ENCODE results near the gene AGBL5. TPM values are rescaled to one million over a fixed set of nuclear protein-coding genes. Genes with fewer than 3 reads are reported as not detected.

AGBL5 gene
- total and polyA plus RNA-seq, 2 of the 13 experiments (the other 11 are each of a cell fraction or from before 2014, with no cell fraction given), result 55.9 to 73.3 TPM

GRCh38 chr2:27085673-27086089, 34.2 kb downstream of the AGBL5 start (continued):
- TF ChIP-seq GABPA (IDR thresholded peaks at IDR 0.05; ENCODE audit: low read depth, low read length), result no peak
- no peak for TF ChIP-seq GABPA (CRISPR knock-in tag; IDR thresholded peaks at IDR 0.05; ENCODE audit: low read depth)
- no peak for TF ChIP-seq ZNF225 (CRISPR knock-in tag; IDR thresholded peaks at IDR 0.05)
- TF ChIP-seq ZNF646 (CRISPR knock-in tag; IDR thresholded peaks at IDR 0.05), result no peak
- TF ChIP-seq THRA (CRISPR knock-in tag; IDR thresholded peaks at IDR 0.05; ENCODE audit: borderline replicate concordance), result no peak
- TF ChIP-seq POLR2AphosphoS5 (IDR thresholded peaks at IDR 0.05; ENCODE audit: low read depth, low read length), result no peak
- TF ChIP-seq, protein P1, sequence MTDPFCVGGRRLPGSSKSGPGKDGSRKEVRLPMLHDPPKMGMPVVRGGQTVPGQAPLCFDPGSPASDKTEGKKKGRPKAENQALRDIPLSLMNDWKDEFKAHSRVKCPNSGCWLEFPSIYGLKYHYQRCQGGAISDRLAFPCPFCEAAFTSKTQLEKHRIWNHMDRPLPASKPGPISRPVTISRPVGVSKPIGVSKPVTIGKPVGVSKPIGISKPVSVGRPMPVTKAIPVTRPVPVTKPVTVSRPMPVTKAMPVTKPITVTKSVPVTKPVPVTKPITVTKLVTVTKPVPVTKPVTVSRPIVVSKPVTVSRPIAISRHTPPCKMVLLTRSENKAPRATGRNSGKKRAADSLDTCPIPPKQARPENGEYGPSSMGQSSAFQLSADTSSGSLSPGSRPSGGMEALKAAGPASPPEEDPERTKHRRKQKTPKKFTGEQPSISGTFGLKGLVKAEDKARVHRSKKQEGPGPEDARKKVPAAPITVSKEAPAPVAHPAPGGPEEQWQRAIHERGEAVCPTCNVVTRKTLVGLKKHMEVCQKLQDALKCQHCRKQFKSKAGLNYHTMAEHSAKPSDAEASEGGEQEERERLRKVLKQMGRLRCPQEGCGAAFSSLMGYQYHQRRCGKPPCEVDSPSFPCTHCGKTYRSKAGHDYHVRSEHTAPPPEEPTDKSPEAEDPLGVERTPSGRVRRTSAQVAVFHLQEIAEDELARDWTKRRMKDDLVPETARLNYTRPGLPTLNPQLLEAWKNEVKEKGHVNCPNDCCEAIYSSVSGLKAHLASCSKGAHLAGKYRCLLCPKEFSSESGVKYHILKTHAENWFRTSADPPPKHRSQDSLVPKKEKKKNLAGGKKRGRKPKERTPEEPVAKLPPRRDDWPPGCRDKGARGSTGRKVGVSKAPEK (CRISPR knock-in tag; IDR thresholded peaks at IDR 0.05; ENCODE audit: borderline replicate concordance), result no peak
- no peak for TF ChIP-seq ZNF414 (CRISPR knock-in tag; IDR thresholded peaks at IDR 0.05)
- no peak for TF ChIP-seq TP53 (CRISPR knock-in tag; conservative IDR thresholded peaks at IDR 0.05)
- TF ChIP-seq ZSCAN20 (CRISPR knock-in tag; IDR thresholded peaks at IDR 0.05; ENCODE audit: borderline replicate concordance), result no peak
- no peak for TF ChIP-seq SETDB1 (CRISPR knock-in tag; IDR thresholded peaks at IDR 0.05; ENCODE audit: borderline replicate concordance)
- TF ChIP-seq ZNF558 (CRISPR knock-in tag; IDR thresholded peaks at IDR 0.05; ENCODE audit: borderline replicate concordance), result no peak
- TF ChIP-seq ZKSCAN1 (IDR thresholded peaks at IDR 0.05; ENCODE audit: low read length), result no peak
- no peak for TF ChIP-seq ARID4A (CRISPR knock-in tag; IDR thresholded peaks at IDR 0.05; ENCODE audit: borderline replicate concordance)

Data from HepG2 (cell line).